ENCODE results near the gene DCUN1D5. TPM values are rescaled to one million over a fixed set of nuclear protein-coding genes. Genes with fewer than 3 reads are reported as not detected.

The DCUN1D5 gene
- total RNA-seq = 128 and 152 TPM in 2 replicates

DNA sequence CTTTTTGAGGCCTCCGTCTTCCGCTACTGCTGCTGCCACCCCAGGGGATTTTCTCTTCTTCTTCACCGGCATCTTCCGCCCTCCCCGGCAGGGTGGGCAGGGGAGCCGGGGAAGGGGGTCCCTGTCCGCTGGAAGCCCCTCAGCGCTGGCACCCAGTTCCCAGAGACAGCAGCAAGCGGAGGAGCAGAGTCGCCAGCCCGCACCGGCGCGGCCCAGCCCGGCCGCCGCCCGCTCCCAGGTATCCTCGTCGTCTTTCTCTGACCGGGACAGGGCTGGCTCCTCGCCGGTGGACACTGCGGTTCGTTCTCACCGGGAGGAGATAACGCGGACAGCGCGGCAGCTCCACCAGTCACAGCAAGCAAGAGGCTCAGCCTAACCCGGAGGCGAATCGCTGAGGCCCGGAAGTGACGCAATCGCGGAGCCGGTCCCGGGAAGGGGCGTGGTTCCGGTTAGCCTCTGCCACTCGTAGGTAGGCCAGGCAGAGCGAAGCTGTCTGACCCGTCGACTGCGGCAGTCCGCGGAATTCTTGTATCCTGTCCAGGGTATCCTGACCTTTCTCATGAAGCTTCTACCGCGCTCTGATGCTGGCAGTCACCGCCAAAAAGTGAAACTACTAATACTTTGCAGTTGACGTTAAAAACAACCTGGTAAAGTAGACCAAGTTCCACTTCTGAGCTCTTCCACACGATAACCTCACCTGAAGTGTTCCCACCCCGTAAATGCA is at the start of gene DCUN1D5:
DCUN1D5 (minus strand) TSS at position 360 of the 724 bp plus-strand sequence; CDS start at position 72, 288 bp downstream.

DNA sequence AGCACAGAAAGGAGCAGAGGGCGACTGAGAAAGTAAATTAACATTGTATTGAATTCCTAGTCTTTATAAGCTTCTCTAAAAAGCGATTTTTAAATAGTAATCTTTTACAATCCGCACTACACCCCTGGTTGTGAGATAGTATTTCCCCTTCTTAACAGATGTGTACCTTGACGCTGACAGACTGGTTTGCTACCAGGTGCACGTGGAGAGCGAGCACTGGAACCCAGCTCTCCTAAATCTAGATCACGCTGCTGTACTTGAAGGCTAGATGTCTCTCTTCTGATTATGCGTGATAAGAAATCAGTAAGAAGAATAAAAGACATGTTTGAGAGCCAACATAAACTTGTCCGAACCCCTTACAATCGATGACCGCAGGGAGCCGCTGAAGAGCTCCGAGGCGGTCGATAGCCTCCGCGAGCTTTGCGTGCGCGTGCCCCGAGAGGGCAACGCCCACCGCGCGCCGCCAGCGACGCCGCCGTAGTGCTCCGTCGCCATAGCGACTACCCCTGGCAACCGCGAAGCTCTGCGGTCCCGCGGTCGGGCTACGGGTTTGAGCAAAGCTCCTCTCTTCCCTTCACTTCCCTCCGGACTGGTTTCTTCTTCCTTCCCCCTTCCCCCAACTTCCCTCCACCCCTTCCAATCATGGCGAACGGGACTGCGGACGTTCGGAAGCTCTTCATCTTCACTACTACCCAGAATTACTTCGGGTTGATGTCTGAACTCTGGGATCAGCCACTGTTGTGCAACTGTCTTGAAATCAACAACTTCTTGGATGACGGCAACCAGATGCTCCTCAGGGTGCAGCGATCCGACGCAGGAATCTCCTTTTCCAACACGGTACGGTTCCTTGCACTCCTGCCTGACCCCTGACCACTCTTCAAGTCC is 17.2 kb upstream of the DCUN1D5 start, which contains the start of gene DYNC2H1:
DYNC2H1 (plus strand) TSS at position 494 of the 885 bp plus-strand sequence; CDS start at position 643, 149 bp downstream.

Other genes with a start within 250 kb of the DCUN1D5 start
- not detected in 2 replicates for gene MMP3, start 248.6 kb downstream of the DCUN1D5 start, total RNA-seq
- gene MMP12, start 217.2 kb downstream of the DCUN1D5 start, total RNA-seq = 0.05 TPM in 1 of 2 replicates, not detected in the other
- not detected in 2 replicates for gene MMP13, start 136.4 kb downstream of the DCUN1D5 start, total RNA-seq
- gene DYNC2H1, start 17.3 kb upstream of the DCUN1D5 start, total RNA-seq = 1.6 and 3.6 TPM in 2 replicates

Measured in mammary microvascular endothelial cell (primary cell).